ENCODE data around the gene PGM5.

GRCh38 chr9:68446836-68447235 lies 90.4 kb downstream of the PGM5 start:
- TF ChIP-seq CTCF (IDR thresholded peaks at IDR 0.05) (no peak), PRDM15 (CRISPR knock-in tag; IDR thresholded peaks at IDR 0.05) (no peak), GABPB1 (CRISPR knock-in tag; IDR thresholded peaks at IDR 0.05) (no peak)
